ENCODE results near the gene CFAP61.
"Not testable (repeated sequence)": the region's sequence is repeated elsewhere in the genome, so short reads cannot be mapped to it uniquely, and the experiment has no call there.

The CFAP61 gene

DNA sequence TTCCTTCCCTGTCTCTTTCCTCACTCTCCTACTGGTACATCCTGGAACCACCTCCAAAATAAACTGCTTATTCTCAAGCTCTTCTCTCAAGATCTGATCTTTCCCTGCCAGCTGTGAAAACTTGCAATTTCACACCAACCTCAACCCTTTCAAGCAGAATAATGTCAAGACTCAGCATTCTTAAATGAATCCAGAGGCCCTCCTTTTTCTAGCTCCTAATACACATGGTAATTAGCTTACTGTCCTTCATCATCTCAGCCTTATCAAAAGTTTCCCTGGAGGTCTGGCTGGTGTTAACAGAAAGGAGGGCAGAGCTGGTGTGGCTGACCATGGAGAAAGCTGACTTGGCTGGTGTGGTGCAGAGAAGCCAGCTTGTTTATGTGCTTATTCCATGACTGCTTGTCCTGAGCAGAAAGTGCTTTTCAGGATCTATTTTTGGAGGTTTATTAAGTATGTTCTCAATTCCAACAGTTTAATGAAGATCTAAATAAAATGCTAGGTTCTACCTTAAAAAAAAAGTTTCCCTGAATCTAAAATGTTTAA, 50.5 kb downstream of the CFAP61 start:
- no peak overlapping the region for H3K4me3 ChIP-seq (ENCODE audit: low read length)
- TF ChIP-seq, protein P1, sequence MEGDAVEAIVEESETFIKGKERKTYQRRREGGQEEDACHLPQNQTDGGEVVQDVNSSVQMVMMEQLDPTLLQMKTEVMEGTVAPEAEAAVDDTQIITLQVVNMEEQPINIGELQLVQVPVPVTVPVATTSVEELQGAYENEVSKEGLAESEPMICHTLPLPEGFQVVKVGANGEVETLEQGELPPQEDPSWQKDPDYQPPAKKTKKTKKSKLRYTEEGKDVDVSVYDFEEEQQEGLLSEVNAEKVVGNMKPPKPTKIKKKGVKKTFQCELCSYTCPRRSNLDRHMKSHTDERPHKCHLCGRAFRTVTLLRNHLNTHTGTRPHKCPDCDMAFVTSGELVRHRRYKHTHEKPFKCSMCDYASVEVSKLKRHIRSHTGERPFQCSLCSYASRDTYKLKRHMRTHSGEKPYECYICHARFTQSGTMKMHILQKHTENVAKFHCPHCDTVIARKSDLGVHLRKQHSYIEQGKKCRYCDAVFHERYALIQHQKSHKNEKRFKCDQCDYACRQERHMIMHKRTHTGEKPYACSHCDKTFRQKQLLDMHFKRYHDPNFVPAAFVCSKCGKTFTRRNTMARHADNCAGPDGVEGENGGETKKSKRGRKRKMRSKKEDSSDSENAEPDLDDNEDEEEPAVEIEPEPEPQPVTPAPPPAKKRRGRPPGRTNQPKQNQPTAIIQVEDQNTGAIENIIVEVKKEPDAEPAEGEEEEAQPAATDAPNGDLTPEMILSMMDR (conservative IDR thresholded peaks at IDR 0.05; ENCODE audit: low read length) = no peak
- no peak for DNase-seq (ENCODE audit: low read depth)

DNA sequence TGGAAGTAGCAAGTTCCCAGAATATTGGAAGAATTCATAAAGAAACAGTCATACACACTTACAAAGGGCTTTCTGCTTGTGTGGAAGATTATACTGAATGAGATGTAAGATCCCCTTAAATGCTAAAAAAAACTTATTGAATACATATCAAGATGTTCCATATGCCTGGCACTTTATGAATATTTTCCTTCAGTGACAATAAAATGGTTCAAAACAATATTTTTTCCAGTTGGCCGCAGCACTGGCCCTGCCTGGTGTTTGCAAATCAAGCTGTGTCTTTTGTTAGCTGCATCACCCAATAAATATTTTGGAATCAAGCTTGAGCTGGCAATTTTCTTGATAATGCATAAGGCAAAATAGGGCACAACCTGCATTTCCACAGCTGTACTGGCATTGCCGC, 51.2 kb downstream of the CFAP61 start:
- no peak for DNase-seq (ENCODE audit: low read depth)
- TF ChIP-seq, protein P1 (conservative IDR thresholded peaks at IDR 0.05; ENCODE audit: low read length) = no peak
- no peak overlapping the region for H3K4me3 ChIP-seq (ENCODE audit: low read length)

DNA sequence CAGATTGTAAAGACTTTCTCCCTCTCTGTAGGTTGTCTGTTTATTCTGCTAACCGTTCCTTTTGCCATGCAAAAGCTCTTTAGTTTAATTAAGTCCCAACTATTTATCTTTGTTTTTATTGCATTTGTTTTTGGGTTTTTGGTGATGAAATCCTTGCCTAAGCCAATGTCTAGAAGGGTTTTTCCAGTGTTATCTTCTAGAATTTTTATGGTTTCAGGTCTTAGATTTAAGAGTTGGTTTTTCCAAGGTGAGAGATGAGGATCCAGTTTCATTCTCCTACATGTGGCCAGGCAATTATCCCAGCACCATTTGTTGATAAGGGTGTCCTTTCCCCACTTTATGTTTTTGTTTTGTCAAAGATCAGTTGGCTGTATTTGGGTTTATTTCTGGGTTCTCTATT, 70.9 kb downstream of the CFAP61 start:
- not testable (repeated sequence) for DNase-seq (ENCODE audit: low read depth); H3K4me3 ChIP-seq (ENCODE audit: low read length)

DNA sequence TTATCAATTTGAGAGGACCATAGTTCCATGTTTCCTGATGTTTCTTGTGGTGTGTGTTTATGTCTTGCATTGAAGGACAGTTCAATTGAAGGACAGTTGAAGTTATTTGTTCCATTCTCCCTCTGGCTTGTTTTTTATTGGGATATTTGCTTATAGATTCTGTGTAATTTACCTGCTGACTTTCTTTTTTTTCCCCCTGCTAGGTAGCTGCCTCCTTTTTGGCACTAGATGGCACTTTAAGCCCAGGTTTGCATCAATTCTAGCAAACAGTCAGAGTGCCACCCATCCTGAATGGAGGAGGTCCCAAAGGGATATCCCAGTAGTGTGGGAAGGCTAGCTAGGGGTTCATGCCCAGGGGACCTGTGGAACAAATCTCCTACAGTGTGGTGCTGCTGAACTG, 78.1 kb downstream of the CFAP61 start:
- H3K4me3 ChIP-seq (ENCODE audit: low read length) = no peak overlapping the region
- TF ChIP-seq, protein P1 (conservative IDR thresholded peaks at IDR 0.05; ENCODE audit: low read length) = peak; percentile 26
- DNase-seq (ENCODE audit: low read depth) = no peak

DNA sequence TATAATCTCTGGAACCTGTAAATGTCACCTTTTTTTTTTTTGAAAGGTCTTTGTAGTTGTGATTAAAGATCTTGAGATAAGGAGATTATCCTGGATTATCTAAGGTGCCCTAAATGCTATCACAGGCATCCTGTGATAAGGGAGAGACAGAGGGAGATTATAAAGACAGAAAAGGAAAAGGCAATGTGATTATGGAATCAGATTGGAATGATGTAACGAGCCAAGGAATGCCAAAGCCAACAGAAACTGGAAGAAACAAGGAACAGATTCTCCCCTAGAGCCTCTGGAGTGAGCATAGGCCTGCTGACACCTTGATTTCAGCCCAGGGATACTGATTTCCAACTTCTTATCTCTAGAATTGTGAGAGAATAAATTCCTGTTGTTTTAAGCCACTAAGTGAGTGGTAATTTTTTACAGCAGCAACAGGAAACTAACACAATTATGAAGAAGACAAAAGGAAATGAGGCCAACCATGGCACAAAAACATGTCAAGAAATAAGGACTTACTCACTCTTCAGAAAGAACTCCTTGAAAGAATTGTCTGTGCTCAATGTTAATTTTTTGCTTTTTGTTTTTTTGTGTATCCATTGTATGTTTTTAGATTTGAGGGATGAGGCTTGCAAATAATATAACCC, 82.7 kb downstream of the CFAP61 start:
- DNase-seq (ENCODE audit: low read depth) = no peak

DNA sequence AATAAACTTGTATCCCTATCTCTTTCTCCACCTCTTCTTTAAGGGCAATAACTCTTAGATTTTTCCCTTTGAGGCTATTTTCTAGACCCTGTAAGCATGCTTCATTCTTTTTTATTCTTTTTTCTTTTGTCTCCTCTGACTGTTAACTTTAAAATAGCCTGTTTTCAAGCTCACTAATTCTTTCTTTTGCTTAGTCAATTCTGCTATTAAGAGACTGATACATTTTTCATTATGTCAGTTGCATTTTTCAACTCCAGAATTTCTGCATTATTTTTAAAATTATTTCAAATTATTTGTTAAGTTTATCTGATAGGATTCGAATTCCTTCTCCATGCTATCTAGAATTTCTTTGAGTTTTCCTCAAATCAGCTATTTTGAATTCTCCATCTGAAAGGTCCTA, 84.0 kb downstream of the CFAP61 start:
- TF ChIP-seq, protein P1 (conservative IDR thresholded peaks at IDR 0.05; ENCODE audit: low read length) = no peak
- H3K4me3 ChIP-seq (ENCODE audit: low read length) = no peak overlapping the region
- no peak for DNase-seq (ENCODE audit: low read depth)

More for the DNA sequence above, 82.7 kb downstream of the CFAP61 start:
- H3K4me3 ChIP-seq (ENCODE audit: low read length) = no peak overlapping the region
- TF ChIP-seq, protein P1 (conservative IDR thresholded peaks at IDR 0.05; ENCODE audit: low read length) = no peak

DNA sequence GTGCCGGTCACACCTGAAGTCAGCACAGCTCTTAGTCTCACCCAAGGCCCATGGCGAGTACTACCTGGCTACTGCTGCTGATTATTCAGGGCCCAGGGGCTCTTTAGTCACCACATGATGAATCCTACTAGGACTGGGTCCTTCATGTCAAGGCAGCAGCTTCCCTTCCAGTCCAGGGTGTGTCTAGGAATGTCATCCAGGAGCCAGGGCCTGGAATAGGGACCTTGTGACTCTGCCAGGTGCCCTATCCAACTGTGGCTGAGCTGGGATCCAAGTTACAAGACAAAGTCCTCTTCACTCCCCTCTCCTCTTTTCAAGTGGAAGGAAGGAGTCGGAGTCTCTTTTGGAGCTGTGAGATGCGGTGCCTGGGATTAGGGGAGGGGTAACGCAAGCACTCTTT, 85.5 kb downstream of the CFAP61 start:
- TF ChIP-seq, protein P1 (conservative IDR thresholded peaks at IDR 0.05; ENCODE audit: low read length) = no peak
- DNase-seq (ENCODE audit: low read depth) = no peak
- no peak overlapping the region for H3K4me3 ChIP-seq (ENCODE audit: low read length)

All from AG10803 (cell line).